Fibroblast of the aortic adventitia (primary cell): Measurements from ENCODE around the gene APOL6. TPM values are rescaled to one million over a fixed set of nuclear protein-coding genes. Genes with fewer than 3 reads are reported as not detected.
"Not testable (repeated sequence)": the region's sequence is repeated elsewhere in the genome, so short reads cannot be mapped to it uniquely, and the experiment has no call there.

Experiments
- DNase-seq: peaks from one replicate; pipeline ENCODE4 v3.0.0-alpha.2; 2010; ENCODE audit warnings: low read depth
- H3K4me3 ChIP-seq: 2 replicates; pipeline ENCODE4 v1.5.1; 2011; ENCODE audit warnings: low read depth, mild to moderate bottlenecking, control low read depth, low read length, moderate library complexity
- CTCF ChIP-seq: IDR thresholded peaks from 2 replicates; pipeline ENCODE4 v1.5.1; 2011; ENCODE audit warnings: mild to moderate bottlenecking, low read length, control low read depth, inconsistent platforms; ENCODE audit not compliant: insufficient read depth
- total RNA-seq: library from RNA; depleted of rRNA; stranded (reverse); fragments of >200 nt; gene quantifications from 2 replicates; pipeline ENCODE4 v1.2.3, GENCODE V29; 2012; ENCODE audit warnings: low replicate concordance

The APOL6 gene
- total RNA-seq, 1 donor = 29.4 TPM

GRCh38 chr22:35661464-35661863 lies 13.2 kb downstream of the APOL6 start:
- no peak for TF ChIP-seq CTCF
- peak; percentile 46 for DNase-seq
- no peak overlapping the region for H3K4me3 ChIP-seq

- DNase-seq = no peak
- TF ChIP-seq CTCF = no peak
- no peak overlapping the region for H3K4me3 ChIP-seq
Measured at GRCh38 chr22:35662914-35663313, 14.7 kb downstream of the APOL6 start.

- peak overlapping the region; percentile 26 for H3K4me3 ChIP-seq
- no peak for TF ChIP-seq CTCF
- DNase-seq = peak; percentile 64
Measured at GRCh38 chr22:35663371-35663770, 15.1 kb downstream of the APOL6 start.

GRCh38 chr22:35664955-35665587 lies 16.8 kb downstream of the APOL6 start:
- no peak overlapping the region for H3K4me3 ChIP-seq
- no peak for DNase-seq
- TF ChIP-seq CTCF = no peak

GRCh38 chr22:35666699-35667098 lies 18.5 kb downstream of the APOL6 start:
- DNase-seq, H3K4me3 ChIP-seq: not testable (repeated sequence)

- H3K4me3 ChIP-seq = no peak overlapping the region
- no peak for TF ChIP-seq CTCF
- DNase-seq = no peak
Measured at GRCh38 chr22:35674335-35674734, 26.1 kb downstream of the APOL6 start.

GRCh38 chr22:35676065-35676464 lies 27.8 kb downstream of the APOL6 start:
- not testable (repeated sequence) for H3K4me3 ChIP-seq, DNase-seq

- no peak overlapping the region for H3K4me3 ChIP-seq
- TF ChIP-seq CTCF = no peak
- DNase-seq = no peak
Measured at GRCh38 chr22:35677460-35678187, 29.4 kb downstream of the APOL6 start.
